ENCODE data around the gene TRHDE.
"Not testable (repeated sequence)": the region's sequence is repeated elsewhere in the genome, so short reads cannot be mapped to it uniquely, and the experiment has no call there.

TRHDE gene

GRCh38 chr12:72660174-72660573, 388.0 kb downstream of the TRHDE start:
- DNase-seq: not testable (repeated sequence)

GRCh38 chr12:72673853-72674252, 401.7 kb downstream of the TRHDE start:
- no peak for DNase-seq

GRCh38 chr12:72676556-72676955, 404.4 kb downstream of the TRHDE start:
- DNase-seq: no peak

DNA sequence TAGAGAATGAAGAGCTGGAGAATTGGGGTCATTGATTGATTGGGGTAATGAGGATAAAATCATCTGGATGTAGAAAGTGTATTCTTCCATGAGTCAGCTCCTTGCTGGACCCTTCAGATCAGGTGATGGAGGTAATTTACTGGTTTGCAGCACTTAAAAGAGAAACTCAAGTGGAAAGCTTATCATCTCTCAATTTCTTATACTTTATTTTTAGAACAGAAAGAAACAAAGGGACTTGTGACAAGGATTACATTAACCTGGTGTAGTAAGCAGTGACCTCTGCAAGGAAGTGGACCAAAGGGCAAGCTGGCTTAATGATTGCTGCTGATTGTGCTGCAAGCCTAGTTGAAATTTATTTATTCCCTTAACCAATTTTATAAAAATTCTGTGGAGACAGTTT, 405.0 kb downstream of the TRHDE start:
- no peak for DNase-seq

GRCh38 chr12:72677846-72678245, 405.7 kb downstream of the TRHDE start:
- DNase-seq: no peak

- no peak for DNase-seq
These were observed 407.1 kb downstream of the TRHDE start for GRCh38 chr12:72679147-72679757.

GRCh38 chr12:72681028-72681427, 408.9 kb downstream of the TRHDE start:
- no peak for DNase-seq

- DNase-seq: no peak
These were observed 412.3 kb downstream of the TRHDE start for GRCh38 chr12:72684491-72684890.

- DNase-seq: no peak
These were observed 420.2 kb downstream of the TRHDE start for GRCh38 chr12:72692338-72692737.

GRCh38 chr12:72694193-72694592, 422.0 kb downstream of the TRHDE start:
- DNase-seq: no peak

- no peak for DNase-seq
These were observed 427.2 kb downstream of the TRHDE start for GRCh38 chr12:72699362-72699761.

GRCh38 chr12:72712025-72712424, 439.9 kb downstream of the TRHDE start:
- DNase-seq: not testable (repeated sequence)

GRCh38 chr12:72716221-72716620, 444.1 kb downstream of the TRHDE start:
- DNase-seq: no peak

DNA sequence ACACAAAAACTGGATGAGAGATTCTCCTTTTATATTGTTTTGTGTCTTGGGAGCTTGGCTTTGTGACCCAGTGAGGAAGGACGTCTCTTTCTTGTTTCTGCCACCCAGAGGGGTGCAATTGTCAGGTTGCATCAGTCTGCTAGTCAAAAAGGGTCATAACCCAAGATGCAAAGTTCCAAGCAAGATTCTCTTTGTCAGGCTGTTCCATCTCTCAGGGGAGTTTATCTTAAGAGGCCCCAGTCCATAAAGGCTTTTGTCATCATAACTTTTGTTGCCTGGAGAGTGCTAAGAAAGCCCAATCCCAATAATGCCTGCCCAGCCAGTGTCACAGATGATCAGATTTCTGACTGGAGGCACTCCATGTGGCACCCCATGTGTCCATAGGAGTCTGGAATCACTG, 444.9 kb downstream of the TRHDE start:
- no peak for DNase-seq
